Measurements from ENCODE around the gene SBNO2. TPM values are rescaled to one million over a fixed set of nuclear protein-coding genes. Genes with fewer than 3 reads are reported as not detected.

Gene SBNO2
- total RNA-seq, 1 experiment from 2014 or later = 17.4 TPM

- DNase-seq (ENCODE audit: low read depth) = peak; percentile 74
Observed at GRCh38 chr19:1106841-1107660, 67.0 kb downstream of the SBNO2 start.

- no peak for DNase-seq (ENCODE audit: low read depth)
Observed at GRCh38 chr19:1105873-1106840, 67.9 kb downstream of the SBNO2 start.

- DNase-seq (ENCODE audit: low read depth) = no peak
Observed at GRCh38 chr19:1105008-1105872, 68.8 kb downstream of the SBNO2 start.

GRCh38 chr19:1104311-1105007 lies 69.6 kb downstream of the SBNO2 start:
- peak; percentile 68 for DNase-seq (ENCODE audit: low read depth)

GRCh38 chr19:1103708-1104310 lies 70.3 kb downstream of the SBNO2 start, which contains the start of gene GPX4:
GPX4 (plus strand) TSS chr19:1103994; CDS start chr19:1104044, 50 bp downstream.
- DNase-seq (ENCODE audit: low read depth) = peak; percentile 99

GRCh38 chr19:1103132-1103707 lies 70.8 kb downstream of the SBNO2 start:
- peak; percentile 53 for DNase-seq (ENCODE audit: low read depth)

GRCh38 chr19:1102407-1103131 lies 71.5 kb downstream of the SBNO2 start:
- peak; percentile 100 for DNase-seq (ENCODE audit: low read depth)

- DNase-seq (ENCODE audit: low read depth) = no peak
Observed at GRCh38 chr19:1101337-1101698, 72.8 kb downstream of the SBNO2 start.

GRCh38 chr19:1098177-1099051 lies 75.7 kb downstream of the SBNO2 start:
- peak; percentile 38 for DNase-seq (ENCODE audit: low read depth)

- no peak for DNase-seq (ENCODE audit: low read depth)
Observed at GRCh38 chr19:1097810-1098176, 76.3 kb downstream of the SBNO2 start.

- DNase-seq (ENCODE audit: low read depth) = peak; percentile 96
Observed at GRCh38 chr19:1094978-1095701, 78.9 kb downstream of the SBNO2 start, which contains the start of gene POLR2E. POLR2E (minus strand) TSS chr19:1095375; CDS start chr19:1095315, 60 bp downstream.

- DNase-seq (ENCODE audit: low read depth) = no peak
Observed at GRCh38 chr19:1094655-1094977, 79.5 kb downstream of the SBNO2 start.

GRCh38 chr19:1093811-1094553 lies 80.1 kb downstream of the SBNO2 start:
- no peak for DNase-seq (ENCODE audit: low read depth)

GRCh38 chr19:1093330-1093729 lies 80.7 kb downstream of the SBNO2 start:
- DNase-seq (ENCODE audit: low read depth) = no peak

GRCh38 chr19:1091544-1092175 lies 82.4 kb downstream of the SBNO2 start:
- DNase-seq (ENCODE audit: low read depth) = no peak

- DNase-seq (ENCODE audit: low read depth) = no peak
Observed at GRCh38 chr19:1090731-1091543, 83.1 kb downstream of the SBNO2 start.
